Calu3 (cell line): ENCODE measurements around the gene TRIP13. TPM values are rescaled to one million over a fixed set of nuclear protein-coding genes. Genes with fewer than 3 reads are reported as not detected.

Experiments
- BruUV-seq: library from RNA; stranded (reverse); fragments of 400-500 nt; replicated peaks from 2 replicates; lab custom pipeline; 2021; lab: Mats Ljungman, UMichigan
- CTCF ChIA-PET: fragments of 300-600 bp; sonication (Branson Sonifier 250); formaldehyde crosslinking; loops from one replicate; lab custom pipeline; 2022; ENCODE audit warnings: antibody characterized with exemption; lab: Charles Lee
- DNase-seq: peaks from one replicate; pipeline ENCODE4 v3.0.0; 2022
- H3K27ac Mint-ChIP-seq: one replicate; pipeline ENCODE4 v1.8.0; 2022; ENCODE audit warnings: mixed read lengths; ENCODE audit not compliant: unreplicated experiment
- H3K27me3 Mint-ChIP-seq: one replicate; pipeline ENCODE4 v1.8.0; 2022; ENCODE audit warnings: mixed read lengths; ENCODE audit not compliant: unreplicated experiment
- H3K36me3 Mint-ChIP-seq: one replicate; pipeline ENCODE4 v1.8.0; 2022; ENCODE audit warnings: mild to moderate bottlenecking, moderate library complexity, mixed read lengths; ENCODE audit not compliant: insufficient read depth, unreplicated experiment
- H3K4me1 Mint-ChIP-seq: one replicate; pipeline ENCODE4 v1.8.0; 2022; ENCODE audit warnings: mild to moderate bottlenecking, low read depth, mixed read lengths; ENCODE audit not compliant: unreplicated experiment
- H3K4me3 Mint-ChIP-seq: one replicate; pipeline ENCODE4 v1.8.0; 2022; ENCODE audit warnings: mild to moderate bottlenecking, low read depth, moderate library complexity, mixed read lengths; ENCODE audit not compliant: unreplicated experiment
- H3K9me3 Mint-ChIP-seq: one replicate; pipeline ENCODE4 v1.8.0; 2022; ENCODE audit warnings: low read depth, mixed read lengths; ENCODE audit not compliant: unreplicated experiment
- CTCF ChIP-seq: fragments of 200-600 bp; IDR thresholded peaks from one replicate; pipeline ENCODE4 v1.8.0; 2022; ENCODE audit warnings: antibody characterized with exemption; ENCODE audit not compliant: unreplicated experiment
- intact Hi-C: fragments of 100-400 bp; cut with micrococcal nuclease; formaldehyde crosslinking; loops from one replicate; pipeline ENCODE4 v1.10.0; 2022; ENCODE audit not compliant: unreplicated experiment
- total RNA-seq: library from RNA; stranded (reverse); gene quantifications from 2 replicates; pipeline ENCODE4 v1.2.3, GENCODE V29; 2022

TRIP13 gene
- total RNA-seq, 1 experiment from 2014 or later: 29.9 TPM

GRCh38 chr5:929596-929995 is 36.9 kb downstream of the TRIP13 start:
- Mint-ChIP-seq H3K27ac (no peak overlapping the region), H3K36me3 (no peaks in the 10 kb centered on the region), H3K27me3 (peaks cover 16% of the 10 kb centered on the region), H3K4me3 (no peak overlapping the region), H3K4me1 (no peaks in the 10 kb centered on the region), H3K9me3 (no peaks in the 10 kb centered on the region)
- BruUV-seq: no TSS peak
- intact Hi-C loops: no loop called here
- TF ChIP-seq CTCF: no peak
- CTCF ChIA-PET: no interaction called here
- DNase-seq: no peak

GRCh38 chr5:930866-931265 is 38.2 kb downstream of the TRIP13 start:
- TF ChIP-seq CTCF: no peak
- H3K27ac Mint-ChIP-seq: no peak overlapping the region
- H3K4me1 Mint-ChIP-seq: no peaks in the 10 kb centered on the region
- no peak for DNase-seq
- peaks cover 29% of the 10 kb centered on the region for H3K27me3 Mint-ChIP-seq
- no TSS peak for BruUV-seq
- H3K36me3 Mint-ChIP-seq: no peaks in the 10 kb centered on the region
- CTCF ChIA-PET: no interaction called here
- no peak overlapping the region for H3K4me3 Mint-ChIP-seq
- no peaks in the 10 kb centered on the region for H3K9me3 Mint-ChIP-seq
- intact Hi-C loops: no loop called here

GRCh38 chr5:931570-932145 is 39.0 kb downstream of the TRIP13 start:
- peaks cover 37% of the 10 kb centered on the region for H3K27me3 Mint-ChIP-seq
- no TSS peak for BruUV-seq

GRCh38 chr5:932151-932627 is 39.5 kb downstream of the TRIP13 start:
- no peak for DNase-seq
- H3K9me3 Mint-ChIP-seq: no peaks in the 10 kb centered on the region
- peaks cover 42% of the 10 kb centered on the region for H3K27me3 Mint-ChIP-seq
- no peaks in the 10 kb centered on the region for H3K36me3 Mint-ChIP-seq
- intact Hi-C loops: no loop called here
- CTCF ChIA-PET: no interaction called here
- no TSS peak for BruUV-seq
- H3K27ac Mint-ChIP-seq: no peak overlapping the region
- no peak overlapping the region for H3K4me3 Mint-ChIP-seq
- TF ChIP-seq CTCF: no peak
- H3K4me1 Mint-ChIP-seq: no peaks in the 10 kb centered on the region

More at GRCh38 chr5:931570-932145, 39.0 kb downstream of the TRIP13 start:
- H3K4me1 Mint-ChIP-seq: no peaks in the 10 kb centered on the region
- H3K27ac Mint-ChIP-seq: no peak overlapping the region
- no peaks in the 10 kb centered on the region for H3K36me3 Mint-ChIP-seq
- CTCF ChIA-PET: no interaction called here
- no peak for DNase-seq
- H3K4me3 Mint-ChIP-seq: no peak overlapping the region
- H3K9me3 Mint-ChIP-seq: no peaks in the 10 kb centered on the region
- no peak for TF ChIP-seq CTCF
- intact Hi-C loops: no loop called here
